Measurements from ENCODE around the gene LRSAM1.

LRSAM1 gene

GRCh38 chr9:127450830-127451607 lies at the start of gene LRSAM1, which contains the start of gene RPL12:
LRSAM1 (plus strand) TSS chr9:127451510; CDS start chr9:127454528, 3,018 bp downstream.
RPL12 (minus strand) TSS chr9:127451406; CDS start chr9:127451317, 89 bp downstream.
- DNase-seq: peak; percentile 87

GRCh38 chr9:127402401-127403090 lies 48.8 kb upstream of the LRSAM1 start:
- no peak for DNase-seq

GRCh38 chr9:127403507-127404192 lies 47.7 kb upstream of the LRSAM1 start:
- DNase-seq: no peak

DNA sequence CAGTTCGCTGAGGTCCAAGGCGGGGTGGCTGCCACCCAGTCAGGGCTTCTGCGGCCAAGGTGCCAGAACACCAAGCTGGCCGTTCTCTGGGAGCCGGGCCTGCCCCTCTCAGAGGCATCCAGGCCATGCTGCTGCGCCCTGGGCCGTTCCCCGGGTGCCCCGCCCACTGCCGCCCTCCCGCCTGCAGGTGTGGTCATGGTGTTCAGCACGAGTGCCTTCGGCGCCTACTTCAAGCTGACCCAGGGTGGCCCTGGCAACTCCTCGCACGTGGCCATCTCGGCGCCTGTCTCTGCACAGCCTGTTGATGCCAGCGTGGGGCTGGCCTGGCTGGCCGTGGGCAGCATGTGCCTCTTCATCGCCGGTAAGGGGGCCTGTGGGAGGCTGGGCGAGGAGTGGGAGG lies 46.7 kb upstream of the LRSAM1 start:
- DNase-seq: no peak

- DNase-seq: no peak
These were observed 45.8 kb upstream of the LRSAM1 start for GRCh38 chr9:127405344-127406125.

- no peak for DNase-seq
These were observed 44.4 kb upstream of the LRSAM1 start for GRCh38 chr9:127406799-127407491.

GRCh38 chr9:127407492-127407843 lies 43.8 kb upstream of the LRSAM1 start:
- DNase-seq: no peak

DNA sequence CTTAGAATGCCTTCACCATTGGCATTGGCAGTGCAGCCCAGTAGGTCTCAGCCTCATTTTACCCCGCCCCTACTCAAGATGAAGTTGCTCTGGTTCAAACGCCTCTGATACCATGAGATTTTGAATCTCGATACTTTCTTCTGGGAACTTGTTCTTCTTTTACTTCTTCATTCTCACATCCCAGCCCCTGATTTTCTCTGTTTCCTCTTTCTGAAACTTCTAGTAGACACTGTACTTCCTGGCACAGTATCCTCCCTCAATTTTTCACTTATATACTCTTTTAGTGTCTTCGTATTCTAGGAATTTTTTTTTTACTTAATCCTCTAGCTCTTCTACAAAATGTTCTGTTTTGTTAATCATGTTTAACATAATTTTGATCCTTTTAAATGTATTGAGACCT lies 40.2 kb upstream of the LRSAM1 start:
- no peak for DNase-seq

DNA sequence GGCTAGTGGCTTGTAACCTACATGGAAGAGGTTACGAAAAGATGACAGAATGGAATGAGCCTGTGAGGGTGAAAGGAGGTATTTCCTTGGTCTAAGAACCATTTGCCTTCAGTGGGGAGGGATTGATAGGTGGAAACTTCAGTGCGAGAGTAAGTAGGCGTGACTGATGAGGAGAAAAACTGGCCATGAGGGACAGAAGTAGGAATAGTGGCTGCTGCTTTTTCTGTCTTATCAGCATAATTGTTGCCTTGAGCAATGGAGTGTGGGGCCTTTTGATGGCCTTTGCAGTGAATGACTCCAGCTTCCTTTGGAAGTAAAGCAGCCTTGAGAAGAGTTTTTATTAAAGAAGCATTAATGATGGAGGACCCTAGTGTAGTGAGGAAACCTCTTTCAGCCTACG lies 36.2 kb upstream of the LRSAM1 start:
- DNase-seq: no peak

DNA sequence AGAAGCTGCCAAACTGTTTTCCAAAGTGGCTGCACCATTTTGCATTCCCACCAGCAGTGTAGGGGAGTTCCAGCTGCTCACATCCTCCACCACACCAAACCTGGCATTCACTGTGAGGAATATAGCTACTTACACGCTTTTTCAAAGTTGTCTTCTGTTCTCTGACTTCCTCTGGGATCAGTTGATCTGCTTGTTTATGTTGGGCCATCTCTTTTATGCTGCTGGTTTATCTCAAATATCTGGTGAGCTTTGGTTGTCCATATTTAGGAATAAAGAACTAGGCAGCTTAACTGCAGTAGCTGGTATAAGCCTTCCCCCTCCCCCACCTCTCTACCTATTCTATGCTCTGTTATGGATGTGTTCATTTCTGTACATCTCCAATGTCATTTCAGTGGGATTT lies 35.7 kb upstream of the LRSAM1 start:
- DNase-seq: no peak

GRCh38 chr9:127417131-127418036 lies 33.9 kb upstream of the LRSAM1 start:
- no peak for DNase-seq

DNA sequence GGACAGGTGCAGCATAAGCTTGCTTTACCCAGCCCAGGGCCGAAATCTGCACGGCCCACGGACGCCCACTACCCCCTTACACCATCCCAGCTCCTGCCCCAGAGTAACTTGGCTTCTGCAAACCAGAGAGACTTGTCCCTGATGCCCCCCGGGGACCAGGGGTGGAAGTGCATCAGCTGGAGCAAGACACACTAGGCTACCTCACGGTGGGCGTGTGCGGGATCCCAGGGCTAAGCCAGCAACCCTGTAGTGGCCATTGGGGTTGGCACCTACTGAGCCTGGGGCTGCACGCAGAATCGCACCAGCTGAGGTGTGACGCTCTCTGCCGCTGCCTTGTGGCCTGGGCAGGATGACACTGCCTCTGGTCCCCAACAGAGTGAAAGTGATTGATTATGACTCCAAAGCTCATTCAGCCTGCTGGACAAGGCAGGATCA lies 33.3 kb upstream of the LRSAM1 start:
- no peak for DNase-seq

DNA sequence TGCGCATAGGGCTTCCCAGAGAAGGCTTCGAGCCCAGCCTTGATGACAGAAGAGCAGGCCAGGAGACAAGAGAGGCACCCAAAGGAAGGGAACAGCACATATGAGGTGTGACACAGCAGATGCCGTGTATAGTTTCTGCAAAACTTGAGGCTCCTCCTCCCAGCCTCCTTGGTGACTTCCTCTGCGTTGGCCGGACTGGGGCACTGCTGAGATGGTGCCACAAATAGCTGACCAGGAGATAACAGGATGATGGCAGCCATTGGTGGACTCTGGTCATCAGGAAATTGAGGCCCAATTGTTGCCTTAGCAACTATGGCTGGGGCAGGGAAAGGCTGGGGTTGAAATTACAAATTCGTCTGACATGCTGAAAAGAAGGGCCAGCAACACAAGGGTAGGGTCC lies 32.0 kb upstream of the LRSAM1 start:
- no peak for DNase-seq

DNA sequence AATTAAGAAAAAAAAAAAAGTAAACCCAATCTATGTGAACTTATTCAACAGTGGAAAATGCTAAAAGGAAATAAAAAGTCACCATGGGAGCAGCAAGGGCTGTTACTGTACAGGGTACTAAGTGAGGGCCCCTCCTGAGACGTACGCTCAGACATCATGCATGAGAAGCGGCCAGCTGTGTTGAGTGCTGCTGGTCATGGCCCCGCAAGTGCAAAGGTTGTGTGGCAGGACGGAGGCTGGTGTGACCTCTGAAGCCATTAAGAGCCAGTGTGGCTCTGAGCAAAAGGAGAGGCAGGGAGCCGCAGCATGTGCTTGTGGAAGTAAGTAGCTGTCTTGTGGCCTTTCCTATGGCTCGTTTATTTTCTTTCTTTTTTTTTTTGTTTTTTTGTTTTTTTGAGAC lies 30.3 kb upstream of the LRSAM1 start:
- DNase-seq: no peak

- no peak for DNase-seq
These were observed 29.1 kb upstream of the LRSAM1 start for GRCh38 chr9:127422133-127422782.

DNA sequence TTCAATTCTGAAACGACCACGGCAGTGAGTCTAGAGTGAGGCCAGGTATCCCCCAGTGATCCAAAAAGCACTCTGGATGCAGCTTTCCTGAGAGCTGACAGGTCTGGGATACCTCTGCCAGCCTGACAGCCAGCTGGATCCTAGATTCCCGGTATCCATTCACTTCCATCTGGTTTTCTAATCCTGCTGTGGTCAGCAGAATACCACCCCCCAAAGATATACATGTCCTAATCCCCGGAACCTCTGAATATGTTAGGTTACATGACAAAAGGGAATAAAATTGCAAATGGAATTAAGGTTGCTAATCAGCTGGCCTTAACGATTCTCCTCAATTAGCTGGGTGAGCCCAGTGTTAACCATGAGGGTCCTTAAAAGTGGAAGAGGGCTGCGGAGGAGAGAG lies 28.5 kb upstream of the LRSAM1 start:
- DNase-seq: no peak

DNA sequence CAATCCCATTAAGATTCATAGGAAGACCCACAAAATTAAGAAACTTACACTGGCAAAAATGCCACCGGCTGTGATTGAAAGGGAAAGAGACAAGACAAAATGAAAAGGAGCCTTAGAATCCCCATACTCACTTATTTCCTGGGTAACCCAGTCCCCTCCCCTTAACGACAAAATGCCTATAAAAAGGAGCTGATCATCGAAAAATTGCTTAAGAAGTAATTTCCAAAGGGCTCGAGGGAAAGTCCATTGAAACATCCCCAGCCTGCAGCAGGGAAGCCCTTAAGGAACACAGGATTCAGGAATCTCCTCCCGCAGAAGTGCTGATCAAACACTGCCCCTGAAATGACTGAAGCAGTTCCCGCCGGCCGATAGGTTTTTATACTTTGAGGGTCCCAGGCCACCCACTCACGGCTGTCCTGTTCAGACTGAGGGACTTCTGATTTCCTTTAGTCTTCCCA lies 27.8 kb upstream of the LRSAM1 start:
- no peak for DNase-seq

GRCh38 chr9:127423934-127424675 lies 27.2 kb upstream of the LRSAM1 start, which contains the start of gene ZNF79:
ZNF79 (plus strand) TSS chr9:127424382; CDS start chr9:127424788, 406 bp downstream.
- peak; percentile 81 for DNase-seq

GRCh38 chr9:127424676-127424999 lies 26.7 kb upstream of the LRSAM1 start:
- no peak for DNase-seq

DNA sequence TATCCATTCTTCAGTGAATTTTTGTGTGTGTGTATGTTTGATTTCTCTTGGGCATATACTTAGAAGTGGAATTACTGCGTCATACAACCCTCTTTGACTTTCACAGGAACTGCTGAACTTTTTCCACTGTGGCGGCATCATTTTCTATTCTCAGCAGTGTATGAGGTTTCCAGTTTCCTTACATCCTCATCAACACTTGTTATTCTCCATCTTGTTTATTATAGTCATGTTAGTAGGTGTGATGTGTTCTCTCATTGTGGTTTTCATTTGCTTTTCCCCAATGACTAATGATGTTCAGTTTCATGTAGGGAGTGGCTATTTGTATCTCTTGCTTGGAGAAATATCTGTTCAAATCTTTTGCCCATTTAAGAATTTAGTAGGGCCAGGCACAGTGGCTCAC lies 24.6 kb upstream of the LRSAM1 start:
- DNase-seq: no peak

All from DMS153 (cell line).